ENCODE measurements around the gene SORL1-AS1.
"Not testable (repeated sequence)": the region's sequence is repeated elsewhere in the genome, so short reads cannot be mapped to it uniquely, and the experiment has no call there.

Gene SORL1-AS1

GRCh38 chr11:121482231-121483129, 29.7 kb upstream of the SORL1-AS1 start:
- no peak for ATAC-seq

DNA sequence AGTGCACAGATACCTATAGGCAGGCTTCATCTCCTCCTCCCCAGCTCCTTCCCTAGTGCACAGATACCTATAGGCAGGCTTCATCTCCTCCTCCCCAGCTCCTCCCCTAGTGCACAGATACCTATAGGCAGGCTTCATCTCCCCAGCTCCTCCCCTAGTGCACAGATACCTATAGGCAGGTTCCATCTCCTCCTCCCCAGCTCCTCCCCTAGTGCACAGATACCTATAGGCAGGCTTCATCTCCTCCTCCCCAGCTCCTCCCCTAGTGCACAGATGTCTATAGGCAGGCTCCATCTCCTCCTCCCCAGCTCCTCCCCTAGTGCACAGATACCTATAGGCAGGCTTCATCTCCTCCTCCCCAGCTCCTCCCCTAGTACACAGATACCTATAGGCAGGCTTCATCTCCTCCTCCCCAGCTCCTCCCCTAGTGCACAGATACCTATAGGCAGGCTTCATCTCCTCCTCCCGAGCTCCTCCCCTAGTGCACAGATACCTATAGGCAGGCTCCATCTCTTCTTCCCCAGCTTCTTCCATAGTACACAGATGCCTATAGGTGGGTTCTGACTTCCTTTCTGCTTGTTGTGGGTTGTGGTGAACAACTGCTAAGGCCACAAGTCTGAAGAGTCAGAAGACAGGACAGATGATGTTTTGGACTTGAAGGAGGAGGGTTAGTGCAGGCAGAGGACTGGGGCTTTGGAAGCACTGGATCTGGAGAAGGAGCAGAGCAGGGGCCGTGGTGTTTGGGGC, 28.9 kb upstream of the SORL1-AS1 start:
- 79 to 88% (median 85%) methylated on average over 2 of the region's 2 CpGs for WGBS, 3 donors
- DNase-seq; H3K4me3 ChIP-seq; H3K27me3 ChIP-seq (ENCODE audit: insufficient read depth in 3 of 3, low read length in 2 of 3); H3K36me3 ChIP-seq (ENCODE audit: insufficient read depth in 1 of 2, low read depth in 1 of 2); H3K27ac ChIP-seq; H3K9me3 ChIP-seq; H3K4me1 ChIP-seq; intact Hi-C loops (cut with DNase I); ATAC-seq: not testable (repeated sequence)

More at GRCh38 chr11:121482231-121483129, 29.7 kb upstream of the SORL1-AS1 start:
- H3K27me3 ChIP-seq (ENCODE audit: insufficient read depth in 3 of 3, low read length in 2 of 3) = peaks cover 0 to 1% (median 0%) of the 10 kb centered on the region in 3 donors
- no peak for DNase-seq
- H3K9me3 ChIP-seq = no peaks in the 10 kb centered on the region
- WGBS, 3 donors = 67 to 74% (median 68%) methylated on average over 9 of the region's 9 CpGs
- intact Hi-C loops (cut with DNase I) = no loop called here
- H3K36me3 ChIP-seq (ENCODE audit: insufficient read depth in 1 of 2, low read depth in 1 of 2) = no peaks in the 10 kb centered on the region
- H3K4me1 ChIP-seq = no peaks in the 10 kb centered on the region
- no peak overlapping the region for H3K4me3 ChIP-seq
- no peak overlapping the region for H3K27ac ChIP-seq
- TF ChIP-seq, protein P1, sequence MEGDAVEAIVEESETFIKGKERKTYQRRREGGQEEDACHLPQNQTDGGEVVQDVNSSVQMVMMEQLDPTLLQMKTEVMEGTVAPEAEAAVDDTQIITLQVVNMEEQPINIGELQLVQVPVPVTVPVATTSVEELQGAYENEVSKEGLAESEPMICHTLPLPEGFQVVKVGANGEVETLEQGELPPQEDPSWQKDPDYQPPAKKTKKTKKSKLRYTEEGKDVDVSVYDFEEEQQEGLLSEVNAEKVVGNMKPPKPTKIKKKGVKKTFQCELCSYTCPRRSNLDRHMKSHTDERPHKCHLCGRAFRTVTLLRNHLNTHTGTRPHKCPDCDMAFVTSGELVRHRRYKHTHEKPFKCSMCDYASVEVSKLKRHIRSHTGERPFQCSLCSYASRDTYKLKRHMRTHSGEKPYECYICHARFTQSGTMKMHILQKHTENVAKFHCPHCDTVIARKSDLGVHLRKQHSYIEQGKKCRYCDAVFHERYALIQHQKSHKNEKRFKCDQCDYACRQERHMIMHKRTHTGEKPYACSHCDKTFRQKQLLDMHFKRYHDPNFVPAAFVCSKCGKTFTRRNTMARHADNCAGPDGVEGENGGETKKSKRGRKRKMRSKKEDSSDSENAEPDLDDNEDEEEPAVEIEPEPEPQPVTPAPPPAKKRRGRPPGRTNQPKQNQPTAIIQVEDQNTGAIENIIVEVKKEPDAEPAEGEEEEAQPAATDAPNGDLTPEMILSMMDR (IDR thresholded peaks at IDR 0.05) = no peak

DNA sequence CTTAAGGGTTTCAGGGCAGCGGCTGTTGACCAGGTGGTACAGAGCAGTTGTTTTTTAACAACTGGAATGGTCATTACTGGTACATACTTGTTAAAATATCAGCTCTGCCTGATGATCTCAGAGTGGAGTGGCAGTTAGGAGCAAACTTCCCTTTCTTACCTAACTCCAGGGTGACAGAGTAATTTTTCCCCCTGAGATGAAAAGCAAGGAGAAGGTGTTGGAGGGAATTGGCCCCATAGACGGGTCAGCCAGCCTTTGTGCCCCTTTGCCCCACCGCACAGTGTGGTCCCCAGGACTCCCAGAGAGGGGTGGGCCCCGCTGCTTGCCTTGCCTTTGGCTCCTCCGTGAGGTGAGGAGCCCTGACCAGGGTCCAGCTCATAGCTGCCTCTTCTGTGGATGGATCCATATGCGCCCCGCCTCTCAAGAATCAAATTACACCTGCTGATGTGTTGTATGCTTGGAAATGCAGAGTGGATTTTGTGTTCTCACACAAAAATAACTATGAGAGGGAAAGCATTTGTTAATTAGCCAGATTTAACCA, 27.0 kb upstream of the SORL1-AS1 start:
- 84 to 91% (median 86%) methylated on average over 7 of the region's 7 CpGs for WGBS, 3 donors
- Histone ChIP-seq H3K9me3 (no peaks in the 10 kb centered on the region), H3K27ac (no peak overlapping the region), H3K36me3 (ENCODE audit: insufficient read depth in 1 of 2, low read depth in 1 of 2) (no peaks in the 10 kb centered on the region), H3K27me3 (ENCODE audit: insufficient read depth in 3 of 3, low read length in 2 of 3) (peaks cover 0 to 1% (median 0%) of the 10 kb centered on the region in 3 donors), H3K4me3 (no peak overlapping the region), H3K4me1 (no peaks in the 10 kb centered on the region)
- intact Hi-C loops (cut with DNase I) = no loop called here
- ATAC-seq = no peak
- TF ChIP-seq, protein P1 (IDR thresholded peaks at IDR 0.05) = no peak
- DNase-seq = no peak

DNA sequence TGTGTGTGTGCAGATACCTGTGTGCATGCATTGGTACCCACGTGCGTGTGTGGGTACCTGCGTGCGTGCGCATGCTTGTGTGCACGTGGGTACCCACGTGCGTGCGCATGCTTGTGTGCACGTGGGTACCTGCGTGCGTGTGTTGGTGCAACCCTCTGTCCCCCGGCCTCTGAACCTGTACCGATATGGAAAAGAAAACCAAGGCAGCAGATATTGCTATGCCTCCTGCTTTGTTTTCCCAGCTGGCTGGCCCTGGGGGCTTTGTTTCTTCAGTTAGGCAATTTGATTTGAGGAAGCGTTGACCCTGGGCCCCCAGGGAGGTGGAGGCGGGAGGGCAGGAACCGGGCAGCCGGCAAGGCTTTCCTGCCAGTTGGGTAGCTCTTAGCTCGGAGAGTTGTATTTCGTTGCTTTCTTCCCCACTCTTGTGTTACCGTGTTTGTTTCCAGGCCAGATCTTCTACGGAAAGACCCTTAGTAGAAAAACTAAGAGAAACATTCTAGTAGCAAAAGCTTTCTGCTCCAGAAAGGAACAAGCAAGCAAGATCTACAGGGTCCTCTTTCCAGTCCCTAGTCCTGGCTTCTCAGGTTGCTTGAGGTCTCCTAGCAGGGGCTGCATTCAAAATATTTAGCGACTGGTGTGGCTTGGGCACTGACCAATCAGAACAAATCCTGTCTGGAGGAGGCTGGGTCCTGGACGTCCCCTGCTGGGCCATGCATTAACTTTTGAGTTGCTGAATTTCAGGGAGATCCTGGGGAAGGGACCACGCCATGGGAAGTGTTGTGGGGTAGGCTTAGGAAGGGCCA, 26.3 kb upstream of the SORL1-AS1 start:
- Histone ChIP-seq H3K4me3 (no peak overlapping the region), H3K27me3 (ENCODE audit: insufficient read depth in 3 of 3, low read length in 2 of 3) (peaks cover 0 to 1% (median 0%) of the 10 kb centered on the region in 3 donors), H3K9me3 (no peaks in the 10 kb centered on the region), H3K4me1 (no peaks in the 10 kb centered on the region), H3K36me3 (ENCODE audit: insufficient read depth in 1 of 2, low read depth in 1 of 2) (no peaks in the 10 kb centered on the region), H3K27ac (no peak overlapping the region)
- ATAC-seq = no peak
- TF ChIP-seq, protein P1 (IDR thresholded peaks at IDR 0.05) = no peak
- no peak for DNase-seq
- intact Hi-C loops (cut with DNase I) = no loop called here
- 54 to 60% (median 56%) methylated on average over 25 of the region's 25 CpGs for WGBS, 3 donors
